ENCODE results near the gene ERCC6L2. TPM values are rescaled to one million over a fixed set of nuclear protein-coding genes. Genes with fewer than 3 reads are reported as not detected.

The ERCC6L2 gene
- total and polyA plus RNA-seq, 2 experiments from 2014 or later: 33.5 to 80.6 TPM

DNA sequence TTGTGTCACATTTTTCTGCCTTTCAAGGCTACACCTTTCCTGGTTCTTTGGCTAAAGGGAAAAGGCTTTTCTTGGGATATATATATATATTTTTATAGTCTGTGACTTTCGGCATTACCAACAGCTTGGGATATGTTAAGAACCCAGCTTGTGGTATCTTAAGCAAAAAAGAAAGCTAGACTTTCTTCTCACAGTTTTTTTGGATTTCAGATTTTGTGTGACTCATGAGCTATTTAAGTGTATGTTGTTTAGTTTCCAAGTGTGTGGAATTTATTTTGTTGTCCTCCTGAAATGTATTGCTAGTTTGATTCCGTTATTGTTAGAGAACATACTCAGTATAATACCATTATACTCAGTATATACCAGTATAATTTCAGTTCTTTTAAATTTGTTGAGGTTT lies 64.8 kb downstream of the ERCC6L2 start:
- Mint-ChIP-seq H3K4me3 (no peak overlapping the region), H3K9me3 (no peaks in the 10 kb centered on the region; the same call in 2 of the 3 replicates), H3K27me3 (ENCODE audit: insufficient read depth, low read depth, poor library complexity) (peaks cover 2% of the 10 kb centered on the region), H3K4me1 (peaks cover 15% of the 10 kb centered on the region), H3K27ac (no peak overlapping the region), H3K36me3 (ENCODE audit: low read depth) (peaks cover 63% of the 10 kb centered on the region)
- H4K20me1 ChIP-seq (replicated peaks; ENCODE audit: insufficient read depth): no peaks in the 10 kb centered on the region
- H3K79me2 ChIP-seq (replicated peaks; ENCODE audit: insufficient read depth): peaks cover 11% of the 10 kb centered on the region; the same call in 1 of the 2 replicates
- H3K9me2 ChIP-seq (ENCODE audit: insufficient read depth): no peaks in the 10 kb centered on the region
- H3K4me3 ChIP-seq: no peak overlapping the region
- H3K4me2 ChIP-seq: no peak overlapping the region
- no peaks in the 10 kb centered on the region for H3K4me1 ChIP-seq (ENCODE audit: insufficient read depth)
- peaks cover 12% of the 10 kb centered on the region; the same call in 1 of the 2 replicates for H3K36me3 ChIP-seq (ENCODE audit: insufficient read depth)
- no peaks in the 10 kb centered on the region for H3K27me3 ChIP-seq (ENCODE audit: insufficient read depth)
- no peak overlapping the region for H3K27ac ChIP-seq (ENCODE audit: low read depth)
- TF ChIP-seq, protein P1, sequence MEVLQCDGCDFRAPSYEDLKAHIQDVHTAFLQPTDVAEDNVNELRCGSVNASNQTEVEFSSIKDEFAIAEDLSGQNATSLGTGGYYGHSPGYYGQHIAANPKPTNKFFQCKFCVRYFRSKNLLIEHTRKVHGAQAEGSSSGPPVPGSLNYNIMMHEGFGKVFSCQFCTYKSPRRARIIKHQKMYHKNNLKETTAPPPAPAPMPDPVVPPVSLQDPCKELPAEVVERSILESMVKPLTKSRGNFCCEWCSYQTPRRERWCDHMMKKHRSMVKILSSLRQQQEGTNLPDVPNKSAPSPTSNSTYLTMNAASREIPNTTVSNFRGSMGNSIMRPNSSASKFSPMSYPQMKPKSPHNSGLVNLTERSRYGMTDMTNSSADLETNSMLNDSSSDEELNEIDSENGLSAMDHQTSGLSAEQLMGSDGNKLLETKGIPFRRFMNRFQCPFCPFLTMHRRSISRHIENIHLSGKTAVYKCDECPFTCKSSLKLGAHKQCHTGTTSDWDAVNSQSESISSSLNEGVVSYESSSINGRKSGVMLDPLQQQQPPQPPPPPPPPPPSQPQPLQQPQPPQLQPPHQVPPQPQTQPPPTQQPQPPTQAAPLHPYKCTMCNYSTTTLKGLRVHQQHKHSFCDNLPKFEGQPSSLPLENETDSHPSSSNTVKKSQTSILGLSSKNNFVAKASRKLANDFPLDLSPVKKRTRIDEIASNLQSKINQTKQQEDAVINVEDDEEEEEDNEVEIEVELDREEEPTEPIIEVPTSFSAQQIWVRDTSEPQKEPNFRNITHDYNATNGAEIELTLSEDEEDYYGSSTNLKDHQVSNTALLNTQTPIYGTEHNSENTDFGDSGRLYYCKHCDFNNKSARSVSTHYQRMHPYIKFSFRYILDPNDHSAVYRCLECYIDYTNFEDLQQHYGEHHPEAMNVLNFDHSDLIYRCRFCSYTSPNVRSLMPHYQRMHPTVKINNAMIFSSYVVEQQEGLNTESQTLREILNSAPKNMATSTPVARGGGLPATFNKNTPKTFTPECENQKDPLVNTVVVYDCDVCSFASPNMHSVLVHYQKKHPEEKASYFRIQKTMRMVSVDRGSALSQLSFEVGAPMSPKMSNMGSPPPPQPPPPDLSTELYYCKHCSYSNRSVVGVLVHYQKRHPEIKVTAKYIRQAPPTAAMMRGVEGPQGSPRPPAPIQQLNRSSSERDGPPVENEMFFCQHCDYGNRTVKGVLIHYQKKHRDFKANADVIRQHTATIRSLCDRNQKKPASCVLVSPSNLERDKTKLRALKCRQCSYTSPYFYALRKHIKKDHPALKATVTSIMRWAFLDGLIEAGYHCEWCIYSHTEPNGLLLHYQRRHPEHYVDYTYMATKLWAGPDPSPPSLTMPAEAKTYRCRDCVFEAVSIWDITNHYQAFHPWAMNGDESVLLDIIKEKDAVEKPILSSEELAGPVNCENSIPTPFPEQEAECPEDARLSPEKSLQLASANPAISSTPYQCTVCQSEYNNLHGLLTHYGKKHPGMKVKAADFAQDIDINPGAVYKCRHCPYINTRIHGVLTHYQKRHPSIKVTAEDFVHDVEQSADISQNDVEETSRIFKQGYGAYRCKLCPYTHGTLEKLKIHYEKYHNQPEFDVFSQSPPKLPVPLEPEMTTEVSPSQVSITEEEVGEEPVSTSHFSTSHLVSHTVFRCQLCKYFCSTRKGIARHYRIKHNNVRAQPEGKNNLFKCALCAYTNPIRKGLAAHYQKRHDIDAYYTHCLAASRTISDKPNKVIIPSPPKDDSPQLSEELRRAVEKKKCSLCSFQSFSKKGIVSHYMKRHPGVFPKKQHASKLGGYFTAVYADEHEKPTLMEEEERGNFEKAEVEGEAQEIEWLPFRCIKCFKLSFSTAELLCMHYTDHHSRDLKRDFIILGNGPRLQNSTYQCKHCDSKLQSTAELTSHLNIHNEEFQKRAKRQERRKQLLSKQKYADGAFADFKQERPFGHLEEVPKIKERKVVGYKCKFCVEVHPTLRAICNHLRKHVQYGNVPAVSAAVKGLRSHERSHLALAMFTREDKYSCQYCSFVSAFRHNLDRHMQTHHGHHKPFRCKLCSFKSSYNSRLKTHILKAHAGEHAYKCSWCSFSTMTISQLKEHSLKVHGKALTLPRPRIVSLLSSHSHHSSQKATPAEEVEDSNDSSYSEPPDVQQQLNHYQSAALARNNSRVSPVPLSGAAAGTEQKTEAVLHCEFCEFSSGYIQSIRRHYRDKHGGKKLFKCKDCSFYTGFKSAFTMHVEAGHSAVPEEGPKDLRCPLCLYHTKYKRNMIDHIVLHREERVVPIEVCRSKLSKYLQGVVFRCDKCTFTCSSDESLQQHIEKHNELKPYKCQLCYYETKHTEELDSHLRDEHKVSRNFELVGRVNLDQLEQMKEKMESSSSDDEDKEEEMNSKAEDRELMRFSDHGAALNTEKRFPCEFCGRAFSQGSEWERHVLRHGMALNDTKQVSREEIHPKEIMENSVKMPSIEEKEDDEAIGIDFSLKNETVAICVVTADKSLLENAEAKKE (CRISPR knock-in tag; IDR thresholded peaks at IDR 0.05): no peak
- TF ChIP-seq STAT1 (IDR thresholded peaks at IDR 0.05; ENCODE audit: unreplicated experiment): no peak
- no peak for TF ChIP-seq ZNF114 (CRISPR knock-in tag; IDR thresholded peaks at IDR 0.05)
- TF ChIP-seq NANOG (IDR thresholded peaks at IDR 0.05; ENCODE audit: borderline replicate concordance): no peak
- no peak for TF ChIP-seq EZH2phosphoT487 (IDR thresholded peaks at IDR 0.05; ENCODE audit: unreplicated experiment)
- TF ChIP-seq JUNB (IDR thresholded peaks at IDR 0.05; ENCODE audit: unreplicated experiment): no peak
- no peak for TF ChIP-seq EZH2 (IDR thresholded peaks at IDR 0.05; ENCODE audit: low read depth, unreplicated experiment)
- no peak for TF ChIP-seq CREB1 (CRISPR knock-in tag; IDR thresholded peaks at IDR 0.05; ENCODE audit: low read depth)
- TF ChIP-seq, protein P2, sequence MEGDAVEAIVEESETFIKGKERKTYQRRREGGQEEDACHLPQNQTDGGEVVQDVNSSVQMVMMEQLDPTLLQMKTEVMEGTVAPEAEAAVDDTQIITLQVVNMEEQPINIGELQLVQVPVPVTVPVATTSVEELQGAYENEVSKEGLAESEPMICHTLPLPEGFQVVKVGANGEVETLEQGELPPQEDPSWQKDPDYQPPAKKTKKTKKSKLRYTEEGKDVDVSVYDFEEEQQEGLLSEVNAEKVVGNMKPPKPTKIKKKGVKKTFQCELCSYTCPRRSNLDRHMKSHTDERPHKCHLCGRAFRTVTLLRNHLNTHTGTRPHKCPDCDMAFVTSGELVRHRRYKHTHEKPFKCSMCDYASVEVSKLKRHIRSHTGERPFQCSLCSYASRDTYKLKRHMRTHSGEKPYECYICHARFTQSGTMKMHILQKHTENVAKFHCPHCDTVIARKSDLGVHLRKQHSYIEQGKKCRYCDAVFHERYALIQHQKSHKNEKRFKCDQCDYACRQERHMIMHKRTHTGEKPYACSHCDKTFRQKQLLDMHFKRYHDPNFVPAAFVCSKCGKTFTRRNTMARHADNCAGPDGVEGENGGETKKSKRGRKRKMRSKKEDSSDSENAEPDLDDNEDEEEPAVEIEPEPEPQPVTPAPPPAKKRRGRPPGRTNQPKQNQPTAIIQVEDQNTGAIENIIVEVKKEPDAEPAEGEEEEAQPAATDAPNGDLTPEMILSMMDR (conservative IDR thresholded peaks at IDR 0.05; ENCODE audit: low read depth in 2 of 2): no peak
- TF ChIP-seq, protein P3, sequence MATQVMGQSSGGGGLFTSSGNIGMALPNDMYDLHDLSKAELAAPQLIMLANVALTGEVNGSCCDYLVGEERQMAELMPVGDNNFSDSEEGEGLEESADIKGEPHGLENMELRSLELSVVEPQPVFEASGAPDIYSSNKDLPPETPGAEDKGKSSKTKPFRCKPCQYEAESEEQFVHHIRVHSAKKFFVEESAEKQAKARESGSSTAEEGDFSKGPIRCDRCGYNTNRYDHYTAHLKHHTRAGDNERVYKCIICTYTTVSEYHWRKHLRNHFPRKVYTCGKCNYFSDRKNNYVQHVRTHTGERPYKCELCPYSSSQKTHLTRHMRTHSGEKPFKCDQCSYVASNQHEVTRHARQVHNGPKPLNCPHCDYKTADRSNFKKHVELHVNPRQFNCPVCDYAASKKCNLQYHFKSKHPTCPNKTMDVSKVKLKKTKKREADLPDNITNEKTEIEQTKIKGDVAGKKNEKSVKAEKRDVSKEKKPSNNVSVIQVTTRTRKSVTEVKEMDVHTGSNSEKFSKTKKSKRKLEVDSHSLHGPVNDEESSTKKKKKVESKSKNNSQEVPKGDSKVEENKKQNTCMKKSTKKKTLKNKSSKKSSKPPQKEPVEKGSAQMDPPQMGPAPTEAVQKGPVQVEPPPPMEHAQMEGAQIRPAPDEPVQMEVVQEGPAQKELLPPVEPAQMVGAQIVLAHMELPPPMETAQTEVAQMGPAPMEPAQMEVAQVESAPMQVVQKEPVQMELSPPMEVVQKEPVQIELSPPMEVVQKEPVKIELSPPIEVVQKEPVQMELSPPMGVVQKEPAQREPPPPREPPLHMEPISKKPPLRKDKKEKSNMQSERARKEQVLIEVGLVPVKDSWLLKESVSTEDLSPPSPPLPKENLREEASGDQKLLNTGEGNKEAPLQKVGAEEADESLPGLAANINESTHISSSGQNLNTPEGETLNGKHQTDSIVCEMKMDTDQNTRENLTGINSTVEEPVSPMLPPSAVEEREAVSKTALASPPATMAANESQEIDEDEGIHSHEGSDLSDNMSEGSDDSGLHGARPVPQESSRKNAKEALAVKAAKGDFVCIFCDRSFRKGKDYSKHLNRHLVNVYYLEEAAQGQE (IDR thresholded peaks at IDR 0.05; ENCODE audit: unreplicated experiment): no peak
- TF ChIP-seq, protein P4, sequence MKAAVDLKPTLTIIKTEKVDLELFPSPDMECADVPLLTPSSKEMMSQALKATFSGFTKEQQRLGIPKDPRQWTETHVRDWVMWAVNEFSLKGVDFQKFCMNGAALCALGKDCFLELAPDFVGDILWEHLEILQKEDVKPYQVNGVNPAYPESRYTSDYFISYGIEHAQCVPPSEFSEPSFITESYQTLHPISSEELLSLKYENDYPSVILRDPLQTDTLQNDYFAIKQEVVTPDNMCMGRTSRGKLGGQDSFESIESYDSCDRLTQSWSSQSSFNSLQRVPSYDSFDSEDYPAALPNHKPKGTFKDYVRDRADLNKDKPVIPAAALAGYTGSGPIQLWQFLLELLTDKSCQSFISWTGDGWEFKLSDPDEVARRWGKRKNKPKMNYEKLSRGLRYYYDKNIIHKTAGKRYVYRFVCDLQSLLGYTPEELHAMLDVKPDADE (IDR thresholded peaks at IDR 0.05): no peak
- no peak for TF ChIP-seq POLR2AphosphoS5 (IDR thresholded peaks at IDR 0.05; ENCODE audit: low read depth)
- TF ChIP-seq ZNF331 (CRISPR knock-in tag; IDR thresholded peaks at IDR 0.05; ENCODE audit: low read depth): no peak
- H3F3A ChIP-seq (replicated peaks; ENCODE audit: low read depth): no peaks in the 10 kb centered on the region
- no peak overlapping the region for H2AFZ ChIP-seq
- ATAC-seq (no peak), DNase-seq (ENCODE audit: low spot score) (no peak)
